ENCODE data around the gene POLR2I.

The POLR2I gene

GRCh38 chr19:36111200-36111539 lies 3.5 kb downstream of the POLR2I start:
- H3K36me3 ChIP-seq (ENCODE audit: control insufficient read depth, insufficient read depth, low read length) = peaks cover 26% of the 10 kb centered on the region
- no peak overlapping the region for H3K9ac ChIP-seq (ENCODE audit: low read length)
- H3K4me3 ChIP-seq (ENCODE audit: low read depth, low read length) = no peak overlapping the region
- H3K9me3 ChIP-seq (ENCODE audit: control insufficient read depth, insufficient read depth, low read depth, low read length) = no peaks in the 10 kb centered on the region
- H3K27me3 ChIP-seq (ENCODE audit: control insufficient read depth, insufficient read depth, low read length) = no peaks in the 10 kb centered on the region
- H3K4me1 ChIP-seq (ENCODE audit: control insufficient read depth, insufficient read depth, low read length) = peaks cover 21% of the 10 kb centered on the region
- no peak overlapping the region for H3K27ac ChIP-seq (ENCODE audit: low read depth, low read length)

- H3K4me1 ChIP-seq (ENCODE audit: control insufficient read depth, insufficient read depth, low read length) = peaks cover 18% of the 10 kb centered on the region
- H3K9ac ChIP-seq (ENCODE audit: low read length) = no peak within 1 kb of the TSS
- H3K27ac ChIP-seq (ENCODE audit: low read depth, low read length) = no peak within 1 kb of the TSS
- H3K27me3 ChIP-seq (ENCODE audit: control insufficient read depth, insufficient read depth, low read length) = no peaks in the 10 kb centered on the region
- no peak within 1 kb of the TSS for H3K4me3 ChIP-seq (ENCODE audit: low read depth, low read length)
- H3K9me3 ChIP-seq (ENCODE audit: control insufficient read depth, insufficient read depth, low read depth, low read length) = no peaks in the 10 kb centered on the region
- peaks cover 28% of the 10 kb centered on the region for H3K36me3 ChIP-seq (ENCODE audit: control insufficient read depth, insufficient read depth, low read length)
These were observed 4.0 kb downstream of the POLR2I start, which contains the start of gene OVOL3 for GRCh38 chr19:36110487-36111199. Gene OVOL3 (plus strand): TSS chr19:36111143. CDS start chr19:36111203, 60 bp downstream.

DNA sequence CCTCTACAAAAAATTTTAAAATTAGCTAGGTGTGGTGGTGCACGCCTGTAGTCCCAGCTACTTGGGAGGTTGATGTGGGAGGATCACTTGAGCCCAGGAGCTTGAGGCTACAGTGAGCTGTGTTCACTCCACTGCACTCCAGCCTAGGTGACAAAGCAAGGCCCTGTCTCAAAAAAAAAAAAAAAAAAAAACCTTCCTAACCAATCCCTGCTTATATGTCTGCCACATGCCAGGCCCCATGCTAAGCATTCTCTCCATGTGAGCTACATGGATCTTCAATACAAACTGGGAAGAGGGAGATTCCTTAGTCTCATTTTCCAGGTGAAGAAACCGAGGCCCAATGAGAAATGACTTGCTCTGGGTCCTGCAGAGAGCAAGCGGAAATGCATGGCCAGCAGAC lies 6.0 kb downstream of the POLR2I start:
- Histone ChIP-seq H3K9ac (ENCODE audit: low read length) (no peak overlapping the region), H3K27ac (ENCODE audit: low read depth, low read length) (no peak overlapping the region), H3K4me3 (ENCODE audit: low read depth, low read length) (no peak overlapping the region), H3K36me3 (ENCODE audit: control insufficient read depth, insufficient read depth, low read length) (peaks cover 47% of the 10 kb centered on the region), H3K9me3 (ENCODE audit: control insufficient read depth, insufficient read depth, low read depth, low read length) (no peaks in the 10 kb centered on the region), H3K27me3 (ENCODE audit: control insufficient read depth, insufficient read depth, low read length) (no peaks in the 10 kb centered on the region), H3K4me1 (ENCODE audit: control insufficient read depth, insufficient read depth, low read length) (peaks cover 18% of the 10 kb centered on the region)

GRCh38 chr19:36106991-36107390 lies 7.7 kb downstream of the POLR2I start:
- Histone ChIP-seq H3K9me3 (ENCODE audit: control insufficient read depth, insufficient read depth, low read depth, low read length) (no peaks in the 10 kb centered on the region), H3K36me3 (ENCODE audit: control insufficient read depth, insufficient read depth, low read length) (peaks cover 50% of the 10 kb centered on the region), H3K27ac (ENCODE audit: low read depth, low read length) (no peak overlapping the region), H3K4me3 (ENCODE audit: low read depth, low read length) (no peak overlapping the region), H3K27me3 (ENCODE audit: control insufficient read depth, insufficient read depth, low read length) (no peaks in the 10 kb centered on the region), H3K9ac (ENCODE audit: low read length) (no peak overlapping the region), H3K4me1 (ENCODE audit: control insufficient read depth, insufficient read depth, low read length) (peaks cover 13% of the 10 kb centered on the region)

DNA sequence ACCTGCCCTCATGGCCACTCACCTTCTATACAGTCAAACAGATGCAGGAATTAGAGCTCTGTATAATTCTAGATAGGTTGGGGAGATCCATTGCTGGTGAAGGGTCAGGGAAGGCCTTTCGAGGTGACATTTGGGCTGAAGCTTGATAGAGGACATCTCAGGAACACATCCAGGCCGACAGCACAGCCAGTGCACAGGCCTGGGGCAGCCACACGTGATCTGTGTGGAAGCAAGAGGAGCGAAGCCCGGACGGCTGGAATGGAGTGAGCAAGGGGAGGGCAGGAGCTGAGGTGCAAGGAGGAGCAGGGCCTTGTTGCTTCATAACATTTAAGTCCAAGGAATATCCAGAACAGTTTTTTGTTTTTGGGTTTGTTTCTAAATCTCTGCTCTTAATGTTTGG lies 8.2 kb downstream of the POLR2I start:
- H3K4me3 ChIP-seq (ENCODE audit: low read depth, low read length) = no peak overlapping the region
- H3K27ac ChIP-seq (ENCODE audit: low read depth, low read length) = no peak overlapping the region
- H3K27me3 ChIP-seq (ENCODE audit: control insufficient read depth, insufficient read depth, low read length) = no peaks in the 10 kb centered on the region
- H3K9me3 ChIP-seq (ENCODE audit: control insufficient read depth, insufficient read depth, low read depth, low read length) = no peaks in the 10 kb centered on the region
- H3K4me1 ChIP-seq (ENCODE audit: control insufficient read depth, insufficient read depth, low read length) = peaks cover 11% of the 10 kb centered on the region
- peaks cover 53% of the 10 kb centered on the region for H3K36me3 ChIP-seq (ENCODE audit: control insufficient read depth, insufficient read depth, low read length)
- H3K9ac ChIP-seq (ENCODE audit: low read length) = no peak overlapping the region

DNA sequence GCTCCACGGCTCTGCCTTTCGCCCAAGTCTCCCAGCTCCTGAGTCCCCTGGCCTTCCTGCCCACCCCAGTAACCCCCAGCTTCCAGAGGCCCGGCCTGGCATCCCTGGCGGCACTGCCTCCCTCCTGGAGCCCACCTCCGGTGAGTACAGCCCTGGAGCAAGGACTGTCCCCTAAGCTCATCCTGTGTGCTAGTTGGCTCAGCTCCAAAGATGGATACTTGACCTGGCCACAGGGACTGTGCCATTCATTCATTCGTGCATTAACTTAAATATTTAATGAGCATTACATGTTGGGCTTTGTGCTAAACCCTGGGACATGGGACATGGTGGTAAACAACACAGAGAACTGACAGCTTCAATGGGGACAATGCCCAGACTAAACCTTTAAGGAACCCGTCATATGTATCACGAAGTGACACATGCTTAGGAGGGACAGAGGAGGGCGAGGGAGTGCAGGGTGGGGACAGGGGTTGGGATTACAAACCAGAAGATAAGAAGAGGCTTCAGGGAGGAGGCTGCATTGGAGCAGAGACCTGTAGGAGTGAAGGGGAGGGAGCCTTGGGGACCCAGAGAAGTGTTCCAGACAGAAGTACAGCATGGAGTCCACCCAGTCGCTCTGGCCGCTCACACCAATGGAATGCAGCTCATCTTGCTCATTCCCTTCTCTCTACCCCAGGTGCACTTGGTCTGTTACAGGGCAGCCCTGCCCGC lies 10.7 kb downstream of the POLR2I start:
- peaks cover 77% of the 10 kb centered on the region for H3K36me3 ChIP-seq (ENCODE audit: control insufficient read depth, insufficient read depth, low read length)
- no peak overlapping the region for H3K27ac ChIP-seq (ENCODE audit: low read depth, low read length)
- H3K9ac ChIP-seq (ENCODE audit: low read length) = no peak overlapping the region
- no peaks in the 10 kb centered on the region for H3K27me3 ChIP-seq (ENCODE audit: control insufficient read depth, insufficient read depth, low read length)
- no peaks in the 10 kb centered on the region for H3K4me1 ChIP-seq (ENCODE audit: control insufficient read depth, insufficient read depth, low read length)
- H3K4me3 ChIP-seq (ENCODE audit: low read depth, low read length) = no peak overlapping the region
- H3K9me3 ChIP-seq (ENCODE audit: control insufficient read depth, insufficient read depth, low read depth, low read length) = no peaks in the 10 kb centered on the region

DNA sequence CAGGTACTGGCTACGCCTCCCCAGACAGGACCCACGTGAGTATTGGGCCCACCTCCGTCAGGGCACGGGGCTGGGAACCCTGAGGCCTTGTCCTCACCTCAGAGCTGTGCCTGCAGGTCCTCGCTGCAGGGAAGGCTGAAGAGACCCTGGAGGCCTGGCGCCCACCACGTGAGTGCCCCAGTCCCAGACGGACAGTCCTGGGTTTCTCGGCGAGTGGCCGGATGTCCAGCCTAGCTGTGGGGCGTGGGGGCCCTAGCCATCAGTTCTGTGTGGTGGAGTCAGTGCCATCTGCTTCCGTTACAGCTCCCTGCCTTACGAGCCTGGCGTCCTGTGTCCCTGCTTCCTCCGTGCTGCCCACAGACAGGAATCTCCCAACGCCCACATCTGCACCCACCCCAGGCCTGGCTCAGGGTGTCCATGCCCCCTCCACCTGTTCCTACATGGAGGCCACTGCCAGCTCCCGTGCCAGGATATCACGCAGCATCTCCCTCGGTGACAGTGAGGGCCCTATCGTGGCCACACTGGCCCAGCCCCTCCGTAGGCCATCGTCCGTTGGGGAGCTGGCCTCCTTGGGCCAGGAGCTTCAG lies 11.5 kb downstream of the POLR2I start:
- H3K27ac ChIP-seq (ENCODE audit: low read depth, low read length) = no peak overlapping the region
- no peaks in the 10 kb centered on the region for H3K4me1 ChIP-seq (ENCODE audit: control insufficient read depth, insufficient read depth, low read length)
- H3K36me3 ChIP-seq (ENCODE audit: control insufficient read depth, insufficient read depth, low read length) = peaks cover 85% of the 10 kb centered on the region
- H3K9me3 ChIP-seq (ENCODE audit: control insufficient read depth, insufficient read depth, low read depth, low read length) = no peaks in the 10 kb centered on the region
- no peak overlapping the region for H3K4me3 ChIP-seq (ENCODE audit: low read depth, low read length)
- H3K27me3 ChIP-seq (ENCODE audit: control insufficient read depth, insufficient read depth, low read length) = no peaks in the 10 kb centered on the region
- H3K9ac ChIP-seq (ENCODE audit: low read length) = no peak overlapping the region

GRCh38 chr19:36101550-36102327 lies 12.9 kb downstream of the POLR2I start:
- Histone ChIP-seq H3K36me3 (ENCODE audit: control insufficient read depth, insufficient read depth, low read length) (peaks cover 92% of the 10 kb centered on the region), H3K27ac (ENCODE audit: low read depth, low read length) (no peak overlapping the region), H3K9ac (ENCODE audit: low read length) (no peak overlapping the region), H3K4me3 (ENCODE audit: low read depth, low read length) (no peak overlapping the region), H3K4me1 (ENCODE audit: control insufficient read depth, insufficient read depth, low read length) (no peaks in the 10 kb centered on the region), H3K9me3 (ENCODE audit: control insufficient read depth, insufficient read depth, low read depth, low read length) (no peaks in the 10 kb centered on the region), H3K27me3 (ENCODE audit: control insufficient read depth, insufficient read depth, low read length) (no peaks in the 10 kb centered on the region)

DNA sequence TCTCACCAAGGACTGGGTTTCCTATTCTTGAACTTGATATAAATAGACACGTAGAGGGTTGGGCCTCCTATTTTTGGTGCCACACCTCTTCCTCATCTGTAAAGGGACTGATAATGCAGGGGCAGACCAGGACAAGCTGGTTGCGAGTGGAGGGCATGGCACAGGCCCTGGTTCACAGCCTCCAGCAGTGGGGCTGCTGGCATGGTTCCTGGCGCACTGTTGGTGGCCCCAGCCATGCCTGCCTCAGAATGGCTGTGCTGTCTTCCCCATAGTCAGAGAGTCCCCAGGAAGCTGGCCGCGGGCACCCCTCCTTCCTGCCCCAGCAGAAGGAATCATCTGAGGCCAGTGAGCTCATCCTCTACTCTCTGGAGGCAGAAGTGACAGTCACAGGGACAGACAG lies 14.2 kb downstream of the POLR2I start:
- Histone ChIP-seq H3K4me3 (ENCODE audit: low read depth, low read length) (no peak overlapping the region), H3K36me3 (ENCODE audit: control insufficient read depth, insufficient read depth, low read length) (peaks cover 93% of the 10 kb centered on the region), H3K27me3 (ENCODE audit: control insufficient read depth, insufficient read depth, low read length) (no peaks in the 10 kb centered on the region), H3K27ac (ENCODE audit: low read depth, low read length) (no peak overlapping the region), H3K4me1 (ENCODE audit: control insufficient read depth, insufficient read depth, low read length) (no peaks in the 10 kb centered on the region), H3K9ac (ENCODE audit: low read length) (no peak overlapping the region), H3K9me3 (ENCODE audit: control insufficient read depth, insufficient read depth, low read depth, low read length) (no peaks in the 10 kb centered on the region)

DNA sequence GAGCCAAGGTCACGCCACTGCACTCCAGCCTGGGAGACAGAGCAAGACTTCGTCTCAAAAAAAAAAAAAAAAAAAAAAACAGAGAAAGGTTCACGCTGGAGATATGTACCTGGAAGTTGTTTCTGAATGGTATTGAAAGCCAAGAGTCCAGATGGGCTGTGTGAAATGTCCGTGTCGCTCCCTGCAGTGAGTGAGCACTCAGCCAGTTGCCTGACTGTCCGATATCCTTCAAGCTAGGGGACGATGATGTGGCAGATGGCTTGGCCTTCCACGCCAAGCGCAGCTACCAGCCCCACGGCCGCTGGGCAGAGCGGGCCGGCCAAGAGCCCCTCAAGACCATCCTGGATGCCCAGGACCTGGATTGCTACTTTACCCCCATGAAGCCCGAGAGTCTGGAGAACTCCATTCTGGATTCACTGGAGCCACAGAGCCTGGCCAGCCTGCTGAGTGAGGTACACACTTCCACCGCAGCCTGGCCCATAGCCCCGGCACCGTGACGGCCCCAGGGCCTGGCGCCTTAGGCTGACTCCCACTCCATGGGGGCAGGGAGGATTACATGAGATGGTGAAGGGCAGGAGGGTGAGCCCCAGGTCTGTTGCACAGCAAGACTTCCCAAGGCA lies 15.4 kb downstream of the POLR2I start:
- Histone ChIP-seq H3K27me3 (ENCODE audit: control insufficient read depth, insufficient read depth, low read length) (no peaks in the 10 kb centered on the region), H3K27ac (ENCODE audit: low read depth, low read length) (no peak overlapping the region), H3K9me3 (ENCODE audit: control insufficient read depth, insufficient read depth, low read depth, low read length) (no peaks in the 10 kb centered on the region), H3K9ac (ENCODE audit: low read length) (no peak overlapping the region), H3K4me1 (ENCODE audit: control insufficient read depth, insufficient read depth, low read length) (no peaks in the 10 kb centered on the region), H3K36me3 (ENCODE audit: control insufficient read depth, insufficient read depth, low read length) (peaks cover 90% of the 10 kb centered on the region), H3K4me3 (ENCODE audit: low read depth, low read length) (no peak overlapping the region)

All from HUES6 (cell line).